Astrocyte of the cerebellum (primary cell): ENCODE results near the gene ZNF394.

Experiments
- DNase-seq: peaks from one replicate; pipeline ENCODE4 v3.0.0-alpha.2; 2011; ENCODE audit warnings: low read depth
- H3K4me3 ChIP-seq: 2 replicates; pipeline ENCODE4 v1.5.1; 2011; ENCODE audit warnings: mild to moderate bottlenecking, low read depth, low read length, moderate library complexity
- in situ Hi-C: cut with HindIII; loops from 2 replicates; pipeline ENCODE4 v1.10.0; 2017; ENCODE audit warnings: low sequenced_read_pairs
- TF ChIP-seq, protein P1 (sequence below): IDR thresholded peaks from 2 replicates; pipeline ENCODE4 v1.5.1; 2012; ENCODE audit warnings: low read length, low read depth, moderate library complexity, mild to moderate bottlenecking; ENCODE audit errors: missing control alignments

ZNF394 gene

DNA sequence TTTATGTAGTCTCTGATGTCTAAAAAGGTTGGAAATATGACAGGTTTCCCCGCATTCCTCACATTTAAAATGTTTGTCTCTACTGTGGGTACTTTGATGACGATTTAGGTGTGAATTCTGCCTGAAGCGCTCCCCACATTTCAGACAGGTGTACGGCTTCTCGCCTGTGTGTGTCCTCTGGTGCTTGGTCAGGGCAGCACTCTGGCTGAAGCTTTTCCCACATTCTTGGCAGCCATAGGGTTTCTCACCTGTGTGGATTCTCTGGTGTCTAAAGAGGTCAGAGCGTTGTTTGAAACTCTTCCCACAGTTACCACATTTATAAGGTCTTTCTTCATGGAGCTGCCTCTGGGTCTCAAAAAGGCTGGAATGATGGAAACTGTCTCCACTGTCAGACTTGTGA, 6.3 kb downstream of the ZNF394 start:
- no peak for DNase-seq
- in situ Hi-C loops: no loop called here
- H3K4me3 ChIP-seq: no peak overlapping the region
- TF ChIP-seq, protein P1, sequence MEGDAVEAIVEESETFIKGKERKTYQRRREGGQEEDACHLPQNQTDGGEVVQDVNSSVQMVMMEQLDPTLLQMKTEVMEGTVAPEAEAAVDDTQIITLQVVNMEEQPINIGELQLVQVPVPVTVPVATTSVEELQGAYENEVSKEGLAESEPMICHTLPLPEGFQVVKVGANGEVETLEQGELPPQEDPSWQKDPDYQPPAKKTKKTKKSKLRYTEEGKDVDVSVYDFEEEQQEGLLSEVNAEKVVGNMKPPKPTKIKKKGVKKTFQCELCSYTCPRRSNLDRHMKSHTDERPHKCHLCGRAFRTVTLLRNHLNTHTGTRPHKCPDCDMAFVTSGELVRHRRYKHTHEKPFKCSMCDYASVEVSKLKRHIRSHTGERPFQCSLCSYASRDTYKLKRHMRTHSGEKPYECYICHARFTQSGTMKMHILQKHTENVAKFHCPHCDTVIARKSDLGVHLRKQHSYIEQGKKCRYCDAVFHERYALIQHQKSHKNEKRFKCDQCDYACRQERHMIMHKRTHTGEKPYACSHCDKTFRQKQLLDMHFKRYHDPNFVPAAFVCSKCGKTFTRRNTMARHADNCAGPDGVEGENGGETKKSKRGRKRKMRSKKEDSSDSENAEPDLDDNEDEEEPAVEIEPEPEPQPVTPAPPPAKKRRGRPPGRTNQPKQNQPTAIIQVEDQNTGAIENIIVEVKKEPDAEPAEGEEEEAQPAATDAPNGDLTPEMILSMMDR: no peak

DNA sequence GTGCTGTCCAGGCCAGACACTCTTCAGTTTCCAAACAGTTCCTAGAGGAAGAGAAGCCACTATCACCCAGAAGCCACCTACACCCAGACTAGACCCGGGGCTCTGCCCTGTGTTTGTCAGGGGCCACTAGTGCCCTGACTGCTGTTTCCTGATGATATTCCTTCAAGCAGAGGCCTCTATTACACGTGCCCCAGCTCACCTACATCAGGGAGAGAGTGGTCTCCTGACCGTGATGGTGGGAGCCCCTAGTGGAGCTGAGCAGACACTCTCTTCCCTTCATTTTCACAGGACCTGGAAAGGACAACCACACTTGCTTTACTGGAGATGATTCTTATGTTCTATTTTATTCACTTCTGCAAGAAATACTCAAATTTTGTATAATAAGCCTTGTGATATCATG, 9.2 kb downstream of the ZNF394 start:
- no peak overlapping the region for H3K4me3 ChIP-seq
- TF ChIP-seq, protein P1: no peak
- no peak for DNase-seq
- in situ Hi-C loops: no loop called here

GRCh38 chr7:99489235-99489634, 10.8 kb downstream of the ZNF394 start:
- in situ Hi-C loops: no loop called here
- TF ChIP-seq, protein P1: no peak
- no peak overlapping the region for H3K4me3 ChIP-seq
- no peak for DNase-seq

- no peak for DNase-seq
- in situ Hi-C loops: no loop called here
- TF ChIP-seq, protein P1: no peak
- H3K4me3 ChIP-seq: no peak overlapping the region
Measured at GRCh38 chr7:99485094-99485493, 15.0 kb downstream of the ZNF394 start.

- H3K4me3 ChIP-seq: no peak overlapping the region
- TF ChIP-seq, protein P1: no peak
- no peak for DNase-seq
- in situ Hi-C loops: loop anchor here (5.0 kb wide), 1 partner anchor 79 kb away; the partner anchor contains the start of gene ZNF655
Measured at GRCh38 chr7:99478464-99479440, 21.3 kb downstream of the ZNF394 start.

- in situ Hi-C loops: loop anchor here (5.0 kb wide), 1 partner anchor 81 kb away; the partner anchor contains the start of gene ZNF655
- no peak overlapping the region for H3K4me3 ChIP-seq
Measured at GRCh38 chr7:99476107-99476506, 24.0 kb downstream of the ZNF394 start.

More at GRCh38 chr7:99476107-99476506, 24.0 kb downstream of the ZNF394 start:
- no peak for DNase-seq
- TF ChIP-seq, protein P1: no peak
